GM19324 (cell line): Measurements from ENCODE around the gene FEM1C.

Experiments
- ATAC-seq: cut with Tn5 transposase; IDR thresholded peaks from one replicate; pipeline ENCODE4 v1.9.1; 2021; ENCODE audit warnings: mild to moderate bottlenecking, moderate library complexity; ENCODE audit not compliant: unreplicated experiment, low FRiP score

The FEM1C gene

GRCh38 chr5:115558388-115558956 is 13.9 kb upstream of the FEM1C start:
- no peak for ATAC-seq

GRCh38 chr5:115557667-115558387 is 13.3 kb upstream of the FEM1C start:
- ATAC-seq: no peak

GRCh38 chr5:115556276-115556675 is 11.7 kb upstream of the FEM1C start:
- no peak for ATAC-seq

- no peak for ATAC-seq
Observed at GRCh38 chr5:115555084-115555633, 10.6 kb upstream of the FEM1C start.

GRCh38 chr5:115553082-115553481 is 8.5 kb upstream of the FEM1C start:
- no peak for ATAC-seq

- ATAC-seq: no peak
Observed at GRCh38 chr5:115551415-115551814, 6.8 kb upstream of the FEM1C start.

GRCh38 chr5:115549154-115549553 is 4.6 kb upstream of the FEM1C start:
- ATAC-seq: no peak

- no peak for ATAC-seq
Observed at GRCh38 chr5:115548683-115549082, 4.1 kb upstream of the FEM1C start.

GRCh38 chr5:115545351-115545882 is 842 bp upstream of the FEM1C start:
- no peak for ATAC-seq

GRCh38 chr5:115544043-115544435 is 536 bp downstream of the FEM1C start:
- ATAC-seq: no peak

- ATAC-seq: peak; percentile 27
Observed at GRCh38 chr5:115543365-115544042, 1.1 kb downstream of the FEM1C start.

- no peak for ATAC-seq
Observed at GRCh38 chr5:115542651-115543364, 1.8 kb downstream of the FEM1C start.

- no peak for ATAC-seq
Observed at GRCh38 chr5:115542086-115542485, 2.5 kb downstream of the FEM1C start.

- no peak for ATAC-seq
Observed at GRCh38 chr5:115541611-115542010, 3.0 kb downstream of the FEM1C start.

GRCh38 chr5:115535479-115536035 is 9.0 kb downstream of the FEM1C start:
- no peak for ATAC-seq

GRCh38 chr5:115532517-115532916 is 12.1 kb downstream of the FEM1C start:
- no peak for ATAC-seq

- no peak for ATAC-seq
Observed at GRCh38 chr5:115531787-115532367, 12.7 kb downstream of the FEM1C start.

GRCh38 chr5:115531380-115531779 is 13.2 kb downstream of the FEM1C start:
- no peak for ATAC-seq

- ATAC-seq: no peak
Observed at GRCh38 chr5:115530426-115530825, 14.1 kb downstream of the FEM1C start.

- ATAC-seq: no peak
Observed at GRCh38 chr5:115526604-115527003, 18.0 kb downstream of the FEM1C start.
